DOHH2 (cell line): Measurements from ENCODE around the gene MACROD2.

Experiments used
- H3F3A ChIP-seq: fragments of 200-600 bp; sonication (generic), shearing (Covaris generic); 2 replicates; pipeline ENCODE4 v1.6.0; 2016; ENCODE audit warnings: antibody characterized with exemption, mild to moderate bottlenecking; ENCODE audit not compliant: control insufficient read depth, insufficient read depth
- H3K27ac ChIP-seq: fragments of 200-600 bp; sonication (generic); 2 replicates; pipeline ENCODE4 v1.5.1; 2014; ENCODE audit warnings: low read depth, mild to moderate bottlenecking, low read length, moderate library complexity
- H3K27me3 ChIP-seq: fragments of 200-600 bp; sonication (generic); 2 replicates; pipeline ENCODE4 v1.6.1; 2014; ENCODE audit warnings: mild to moderate bottlenecking, low read length, mixed read lengths; ENCODE audit not compliant: control insufficient read depth
- H3K36me3 ChIP-seq: fragments of 200-600 bp; sonication (generic); 2 replicates; pipeline ENCODE4 v1.6.1; 2014; ENCODE audit warnings: mild to moderate bottlenecking, low read length, moderate library complexity, mixed read lengths; ENCODE audit not compliant: control insufficient read depth
- H3K4me1 ChIP-seq: fragments of 200-600 bp; sonication (generic); 2 replicates; pipeline ENCODE4 v1.6.1; 2014; ENCODE audit warnings: mild to moderate bottlenecking, low read length, mixed read lengths; ENCODE audit not compliant: control insufficient read depth
- H3K4me2 ChIP-seq: fragments of 200-600 bp; sonication (generic); 2 replicates; pipeline ENCODE4 v1.6.0; 2014; ENCODE audit warnings: mild to moderate bottlenecking, low read length, moderate library complexity
- H3K4me3 ChIP-seq: fragments of 200-600 bp; sonication (generic); 2 replicates; pipeline ENCODE4 v1.5.1; 2014; ENCODE audit warnings: mild to moderate bottlenecking, low read length, mixed read lengths
- H3K79me2 ChIP-seq: fragments of 200-600 bp; sonication (generic); 2 replicates; pipeline ENCODE4 v1.6.1; 2014; ENCODE audit warnings: mild to moderate bottlenecking, low read length, mixed read lengths; ENCODE audit not compliant: control insufficient read depth
- H3K9me2 ChIP-seq: fragments of 200-600 bp; sonication (generic); replicated peaks from 2 replicates; pipeline ENCODE4 v1.6.1; 2014; ENCODE audit warnings: mild to moderate bottlenecking, low read length, mixed read lengths; ENCODE audit not compliant: control insufficient read depth
- H3K9me3 ChIP-seq: fragments of 200-600 bp; sonication (generic); 2 replicates; pipeline ENCODE4 v1.6.1; 2014; ENCODE audit warnings: antibody characterized with exemption, low read length, mixed read lengths; ENCODE audit not compliant: control insufficient read depth, insufficient read depth
- H4K20me1 ChIP-seq: fragments of 200-600 bp; sonication (generic); 2 replicates; pipeline ENCODE4 v1.6.0; 2014; ENCODE audit warnings: low read depth, mild to moderate bottlenecking, antibody characterized with exemption, low read length, moderate library complexity; ENCODE audit not compliant: control insufficient read depth, insufficient read depth
- CTCF ChIP-seq: fragments of 200-600 bp; sonication (generic); IDR thresholded peaks from one replicate; pipeline ENCODE4 v1.5.1; 2014; ENCODE audit warnings: antibody characterized with exemption, mild to moderate bottlenecking, low read depth, low read length; ENCODE audit not compliant: poor library complexity, severe bottlenecking
- EZH2phosphoT487 ChIP-seq: fragments of 200-600 bp; sonication (generic); IDR thresholded peaks from 2 replicates; pipeline ENCODE4 v1.6.1; 2017; ENCODE audit warnings: borderline replicate concordance, mild to moderate bottlenecking, antibody characterized with exemption, low read length, moderate library complexity, mixed read lengths

The MACROD2 gene

GRCh38 chr20:14879839-14880238 is 884.5 kb downstream of the MACROD2 start:
- H3K4me2 ChIP-seq = no peak overlapping the region
- no peaks in the 10 kb centered on the region for H3K79me2 ChIP-seq
- H4K20me1 ChIP-seq = no peaks in the 10 kb centered on the region
- H3K4me3 ChIP-seq = no peak overlapping the region
- H3K36me3 ChIP-seq = no peaks in the 10 kb centered on the region
- H3K9me3 ChIP-seq = no peaks in the 10 kb centered on the region
- TF ChIP-seq EZH2phosphoT487 (no peak), CTCF (no peak)
- no peaks in the 10 kb centered on the region for H3K27me3 ChIP-seq
- no peak overlapping the region for H3K27ac ChIP-seq
- H3K4me1 ChIP-seq = no peaks in the 10 kb centered on the region
- no peaks in the 10 kb centered on the region for H3F3A ChIP-seq
- no peaks in the 10 kb centered on the region for H3K9me2 ChIP-seq

GRCh38 chr20:14881518-14881917 is 886.2 kb downstream of the MACROD2 start:
- no peaks in the 10 kb centered on the region for H4K20me1 ChIP-seq

GRCh38 chr20:14882157-14882556 is 886.8 kb downstream of the MACROD2 start:
- H3K9me2 ChIP-seq = no peaks in the 10 kb centered on the region

More at GRCh38 chr20:14881518-14881917, 886.2 kb downstream of the MACROD2 start:
- H3K4me1 ChIP-seq = no peaks in the 10 kb centered on the region
- H3K27ac ChIP-seq = no peak overlapping the region
- no peak for TF ChIP-seq CTCF
- TF ChIP-seq EZH2phosphoT487 = no peak
- H3K9me3 ChIP-seq = no peaks in the 10 kb centered on the region
- no peaks in the 10 kb centered on the region for H3K36me3 ChIP-seq
- H3F3A ChIP-seq = no peaks in the 10 kb centered on the region
- H3K9me2 ChIP-seq = no peaks in the 10 kb centered on the region
- no peak overlapping the region for H3K4me3 ChIP-seq
- no peaks in the 10 kb centered on the region for H3K27me3 ChIP-seq
- H3K4me2 ChIP-seq = no peak overlapping the region
- H3K79me2 ChIP-seq = no peaks in the 10 kb centered on the region

More at GRCh38 chr20:14882157-14882556, 886.8 kb downstream of the MACROD2 start:
- Histone ChIP-seq H3K4me2 (no peak overlapping the region), H3K79me2 (no peaks in the 10 kb centered on the region), H3K27me3 (no peaks in the 10 kb centered on the region), H3K9me3 (no peaks in the 10 kb centered on the region), H3K36me3 (no peaks in the 10 kb centered on the region), H3K27ac (no peak overlapping the region), H3K4me1 (no peaks in the 10 kb centered on the region), H3K4me3 (no peak overlapping the region), H3F3A (no peaks in the 10 kb centered on the region), H4K20me1 (no peaks in the 10 kb centered on the region)
- TF ChIP-seq CTCF = no peak
- TF ChIP-seq EZH2phosphoT487 = no peak
